HG03460 (cell line): ENCODE measurements around the gene PSME2.

Source experiments
- ATAC-seq: cut with Tn5 transposase; IDR thresholded peaks from one replicate; pipeline ENCODE4 v1.9.1; 2021; ENCODE audit not compliant: unreplicated experiment

PSME2 gene

GRCh38 chr14:24156840-24157239, 10.4 kb upstream of the PSME2 start:
- no peak for ATAC-seq

- no peak for ATAC-seq
Measured at GRCh38 chr14:24155100-24155499, 8.7 kb upstream of the PSME2 start.

DNA sequence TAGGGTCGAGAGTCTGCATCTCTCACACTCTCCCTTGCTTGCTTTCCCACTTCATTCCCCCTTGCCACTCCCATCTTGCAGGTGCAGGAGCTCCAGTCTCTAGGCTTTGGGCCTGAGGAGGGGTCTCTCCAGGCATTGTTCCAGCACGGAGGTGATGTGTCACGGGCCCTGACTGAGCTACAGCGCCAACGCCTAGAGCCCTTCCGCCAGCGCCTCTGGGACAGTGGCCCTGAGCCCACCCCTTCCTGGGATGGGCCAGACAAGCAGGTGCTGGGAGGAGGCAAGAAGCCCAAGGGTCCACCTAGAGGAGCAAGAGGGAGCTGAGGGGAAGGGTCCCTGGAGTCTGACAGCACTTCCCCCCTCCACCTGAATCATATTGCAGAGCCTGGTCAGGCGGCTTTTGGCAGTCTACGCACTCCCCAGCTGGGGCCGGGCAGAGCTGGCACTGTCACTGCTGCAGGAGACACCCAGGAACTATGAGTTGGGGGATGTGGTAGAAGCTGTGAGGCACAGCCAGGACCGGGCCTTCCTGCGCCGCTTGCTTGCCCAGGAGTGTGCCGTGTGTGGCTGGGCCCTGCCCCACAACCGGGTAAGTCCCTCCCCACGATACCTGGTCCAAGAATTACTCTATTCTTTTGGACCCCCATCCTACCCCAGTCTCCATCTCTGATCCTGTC, 5.1 kb upstream of the PSME2 start:
- ATAC-seq = no peak

DNA sequence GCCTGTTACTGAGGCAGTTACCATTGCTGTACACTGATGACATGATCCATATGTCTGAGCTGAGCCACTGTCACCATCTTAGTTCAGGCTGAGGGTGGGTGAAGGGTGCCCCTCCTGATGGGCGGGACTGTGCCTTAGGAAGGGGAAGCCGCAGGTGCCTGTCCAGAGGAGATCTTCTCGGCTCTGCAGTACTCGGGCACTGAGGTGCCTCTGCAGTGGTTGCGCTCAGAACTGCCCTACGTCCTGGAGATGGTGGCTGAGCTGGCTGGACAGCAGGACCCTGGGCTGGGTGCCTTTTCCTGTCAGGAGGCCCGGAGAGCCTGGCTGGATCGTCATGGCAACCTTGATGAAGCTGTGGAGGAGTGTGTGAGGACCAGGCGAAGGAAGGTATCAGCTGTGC, 4.6 kb upstream of the PSME2 start:
- no peak for ATAC-seq

- ATAC-seq = no peak
Measured at GRCh38 chr14:24150567-24150966, 4.2 kb upstream of the PSME2 start.

DNA sequence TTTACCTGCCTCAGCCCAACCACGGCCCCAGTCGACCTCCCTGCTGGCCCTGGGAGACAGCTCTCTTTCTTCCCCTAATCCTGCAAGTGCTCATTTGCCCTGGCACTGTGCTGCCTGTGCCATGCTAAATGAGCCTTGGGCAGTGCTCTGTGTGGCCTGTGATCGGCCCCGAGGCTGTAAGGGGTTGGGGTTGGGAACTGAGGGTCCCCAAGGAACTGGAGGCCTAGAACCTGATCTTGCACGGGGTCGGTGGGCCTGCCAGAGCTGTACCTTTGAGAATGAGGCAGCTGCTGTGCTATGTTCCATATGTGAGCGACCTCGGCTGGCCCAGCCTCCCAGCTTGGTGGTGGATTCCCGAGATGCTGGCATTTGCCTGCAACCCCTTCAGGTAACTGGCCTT, 3.7 kb upstream of the PSME2 start:
- no peak for ATAC-seq

GRCh38 chr14:24149302-24149969, 3.0 kb upstream of the PSME2 start:
- ATAC-seq = no peak

DNA sequence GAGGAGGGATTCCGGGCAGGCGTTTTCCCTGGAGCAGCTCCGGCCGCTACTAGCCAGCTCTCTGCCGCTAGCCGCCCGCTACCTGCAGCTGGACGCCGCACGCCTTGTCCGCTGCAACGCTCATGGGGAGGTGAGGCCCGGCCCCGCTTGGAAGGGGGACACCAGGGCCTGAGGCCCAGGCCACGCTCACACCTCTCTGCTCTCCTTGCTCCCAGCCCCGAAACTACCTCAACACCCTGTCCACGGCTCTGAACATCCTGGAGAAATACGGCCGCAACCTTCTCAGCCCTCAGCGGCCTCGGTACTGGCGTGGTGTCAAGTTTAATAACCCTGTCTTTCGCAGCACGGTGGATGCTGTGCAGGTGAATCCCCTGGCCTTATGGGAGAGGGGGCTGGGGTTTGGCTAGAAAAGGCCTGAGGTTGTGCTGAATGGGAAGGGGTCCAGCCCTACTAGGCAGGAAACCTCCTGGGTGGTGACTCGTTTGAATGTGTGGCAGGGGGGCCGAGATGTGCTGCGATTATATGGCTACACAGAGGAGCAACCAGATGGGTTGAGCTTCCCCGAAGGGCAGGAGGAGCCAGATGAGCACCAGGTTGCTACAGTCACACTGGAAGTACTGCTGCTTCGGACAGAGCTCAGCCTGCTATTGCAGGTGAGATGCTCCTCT, 1.5 kb upstream of the PSME2 start:
- no peak for ATAC-seq

- ATAC-seq = peak; percentile 80
Measured at GRCh38 chr14:24146978-24147760, 759 bp upstream of the PSME2 start, which contains the start of gene RNF31. Gene RNF31, plus strand, starts transcription at chr14:24147498. Its CDS starts 201 bp downstream, at chr14:24147699.

DNA sequence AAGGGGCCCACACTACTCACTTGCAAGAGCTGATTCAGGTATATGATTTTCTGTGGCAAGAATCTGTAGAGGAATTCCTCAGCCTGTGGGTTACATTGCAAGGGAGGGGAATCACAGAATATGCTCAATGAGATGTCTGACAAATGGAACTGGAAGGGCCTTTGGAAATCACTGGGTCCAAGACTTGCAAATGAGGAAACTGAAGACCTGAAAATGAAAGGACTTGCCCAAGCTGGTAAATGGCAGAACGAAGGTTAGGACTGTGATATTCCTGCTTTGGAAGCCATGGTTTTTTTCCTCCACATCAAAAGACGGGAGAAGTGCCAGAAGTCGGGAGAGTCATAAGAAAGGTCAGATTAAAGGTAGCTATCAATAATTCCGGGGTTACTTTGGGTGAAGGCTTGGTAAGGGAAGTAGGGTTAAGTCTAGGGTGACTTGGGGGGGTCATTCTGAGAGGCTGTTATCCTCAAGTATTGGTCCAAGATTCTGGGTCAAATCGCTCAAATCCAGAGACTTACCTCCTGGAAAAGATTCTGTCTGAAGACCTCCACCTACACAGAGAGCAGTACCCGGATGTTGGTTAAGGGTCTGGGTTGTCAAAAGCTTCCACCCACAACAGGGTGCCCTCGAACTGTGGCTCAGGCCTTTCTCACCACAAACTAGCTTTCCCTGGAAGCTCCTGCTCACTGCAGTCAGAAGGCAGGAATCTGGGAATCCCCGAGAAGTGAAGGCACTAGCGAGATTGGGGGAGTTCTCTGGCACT, 539 bp downstream of the PSME2 start:
- no peak for ATAC-seq

GRCh38 chr14:24145219-24145618, 1.2 kb downstream of the PSME2 start:
- ATAC-seq = no peak

GRCh38 chr14:24144451-24144850, 2.0 kb downstream of the PSME2 start:
- ATAC-seq = no peak

DNA sequence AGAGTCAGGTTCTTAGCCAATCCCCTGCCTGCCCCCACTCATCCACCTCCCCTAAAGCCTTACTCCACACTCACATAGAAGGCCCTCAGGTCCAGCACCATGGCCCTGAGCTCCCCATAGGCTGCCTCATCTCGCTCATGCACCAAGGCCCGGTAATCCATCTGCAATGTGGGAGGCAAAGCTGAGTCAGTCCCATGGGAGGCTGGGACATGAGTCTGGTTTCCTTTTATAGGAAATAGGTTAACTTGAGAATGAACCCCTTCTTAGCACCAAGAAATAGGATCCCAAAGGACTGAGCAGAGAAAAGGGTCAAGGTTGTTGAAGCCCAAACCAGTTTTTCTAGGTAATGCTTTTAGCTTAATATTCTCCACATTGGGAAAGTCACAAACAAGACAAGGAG, 2.9 kb downstream of the PSME2 start:
- no peak for ATAC-seq

- ATAC-seq = peak; percentile 84
Measured at GRCh38 chr14:24141097-24141880, 5.1 kb downstream of the PSME2 start, which contains the start of gene EMC9. Gene EMC9, minus strand, starts transcription at chr14:24141591. Its CDS starts 287 bp downstream, at chr14:24141304.

- no peak for ATAC-seq
Measured at GRCh38 chr14:24139272-24139934, 7.0 kb downstream of the PSME2 start.

- no peak for ATAC-seq
Measured at GRCh38 chr14:24138396-24139271, 7.8 kb downstream of the PSME2 start.

DNA sequence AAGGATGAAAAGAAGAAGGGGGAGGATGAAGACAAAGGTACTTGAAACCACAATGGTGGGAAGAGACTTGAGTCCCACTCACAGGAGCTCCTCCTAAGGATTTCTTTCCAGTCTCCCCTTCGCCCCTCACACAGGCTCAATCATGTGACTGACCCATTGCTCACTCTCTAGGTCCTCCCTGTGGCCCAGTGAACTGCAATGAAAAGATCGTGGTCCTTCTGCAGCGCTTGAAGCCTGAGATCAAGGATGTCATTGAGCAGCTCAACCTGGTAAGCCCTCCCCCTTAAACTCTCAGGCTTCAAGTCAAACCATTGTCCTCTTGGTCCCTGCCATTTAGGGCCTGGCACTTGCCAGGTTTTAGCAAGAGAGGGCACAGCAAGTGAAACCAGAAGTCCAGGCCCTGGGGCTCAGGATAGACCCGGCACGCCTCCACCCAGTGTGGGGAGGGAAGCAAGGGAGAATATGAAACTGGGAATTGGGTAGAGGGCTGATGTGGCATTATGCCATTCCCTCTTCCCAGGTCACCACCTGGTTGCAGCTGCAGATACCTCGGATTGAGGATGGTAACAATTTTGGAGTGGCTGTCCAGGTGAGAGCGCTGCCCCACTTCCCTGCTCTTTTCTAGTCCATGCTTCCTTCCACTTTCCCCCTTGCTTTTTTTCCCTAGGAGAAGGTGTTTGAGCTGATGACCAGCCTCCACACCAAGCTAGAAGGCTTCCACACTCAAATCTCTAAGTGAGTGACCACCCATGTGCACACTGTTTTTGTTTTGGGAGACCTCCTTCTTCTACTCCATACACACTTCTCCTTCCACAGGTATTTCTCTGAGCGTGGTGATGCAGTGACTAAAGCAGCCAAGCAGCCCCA, 8.6 kb downstream of the PSME2 start:
- ATAC-seq = no peak
